H1 (cell line): ENCODE measurements around the gene GALNT17. TPM values are rescaled to one million over a fixed set of nuclear protein-coding genes. Genes with fewer than 3 reads are reported as not detected.

Source experiments
- CTCF ChIA-PET: fragments of 300-600 bp; sonication (Branson Sonifier 250); formaldehyde crosslinking; loops from one replicate; lab custom pipeline; 2021; ENCODE audit not compliant: partially characterized antibody; lab: Charles Lee
- POLR2A ChIA-PET: fragments of 300-600 bp; sonication (Branson Sonifier 250); formaldehyde crosslinking; loops from one replicate; lab custom pipeline; 2021; ENCODE audit warnings: inconsistent platforms; ENCODE audit not compliant: partially characterized antibody; lab: Charles Lee
- DNase-seq, 2 experiments: peaks; one replicate each; pipeline versions ENCODE4 v3.0.0 to v3.0.0-alpha.2; 2010 to 2022; ENCODE audit warnings: low spot score in 2 of 2, low read depth in 1 of 2, mixed read lengths in 1 of 2
- FAIRE-seq: peaks from 2 replicates; lab custom pipeline; 2011; peaks lifted over from hg19 to GRCh38; lab: Jason Lieb, UNC
- H2AFZ ChIP-seq: 2 replicates; pipeline ENCODE4 v1.8.1; 2012; ENCODE audit warnings: low read length, inconsistent platforms
- H2AK5ac ChIP-seq: 2 replicates; pipeline ENCODE4 v1.6.1; 2013; ENCODE audit warnings: low read depth, low read length
- H2BK120ac ChIP-seq: replicated peaks from 2 replicates; pipeline ENCODE3; 2013; ENCODE audit warnings: low read depth, low read length, inconsistent platforms
- H2BK12ac ChIP-seq: 2 replicates; pipeline ENCODE4 v1.6.1; 2013; ENCODE audit warnings: low read depth, low read length
- H2BK15ac ChIP-seq: 2 replicates; pipeline ENCODE4 v1.6.1; 2013; ENCODE audit warnings: low read length
- H2BK20ac ChIP-seq: 2 replicates; pipeline ENCODE4 v1.6.1; 2013; ENCODE audit warnings: low read length
- H2BK5ac ChIP-seq: 2 replicates; pipeline ENCODE4 v1.6.1; 2013; ENCODE audit warnings: low read depth, low read length
- H3K14ac ChIP-seq: 2 replicates; pipeline ENCODE4 v1.6.1; 2013; ENCODE audit warnings: inconsistent platforms; ENCODE audit not compliant: insufficient read length
- H3K18ac ChIP-seq: 2 replicates; pipeline ENCODE4 v1.6.1; 2013; ENCODE audit warnings: low read length; ENCODE audit errors: extremely low read depth
- H3K23ac ChIP-seq: 2 replicates; pipeline ENCODE4 v1.6.1; 2013; ENCODE audit warnings: inconsistent platforms; ENCODE audit not compliant: insufficient read length
- H3K23me2 ChIP-seq: 2 replicates; pipeline ENCODE4 v1.6.1; 2013; ENCODE audit warnings: low read depth, low read length
- H3K27ac ChIP-seq: 2 replicates; pipeline ENCODE4 v1.6.1; 2011; ENCODE audit warnings: low read depth, low read length, inconsistent platforms
- H3K27me3 ChIP-seq, 4 experiments: replicated peaks in 1 of 4; 1 replicate in 1 of 4; 2 replicates in 3 of 4; pipeline versions ENCODE4 v1.6.1 to v1.8.1; 2011 to 2013; ENCODE audit warnings: low read length in 3 of 4, mild to moderate bottlenecking in 3 of 4, inconsistent platforms in 2 of 4, mixed read lengths in 2 of 4, moderate library complexity in 1 of 4; ENCODE audit not compliant: control insufficient read depth in 3 of 4, insufficient read depth in 3 of 4; ENCODE audit errors: extremely low read depth in 1 of 4
- H3K36me3 ChIP-seq, 4 experiments: 2 replicates each; pipeline versions ENCODE4 v1.6.1 to v1.8.1; 2011 to 2013; ENCODE audit warnings: mild to moderate bottlenecking in 4 of 4, low read length in 3 of 4, moderate library complexity in 2 of 4, control low read depth in 1 of 4, inconsistent platforms in 1 of 4; ENCODE audit not compliant: insufficient read depth in 4 of 4, control insufficient read depth in 2 of 4
- H3K4ac ChIP-seq: replicated peaks from 2 replicates; pipeline ENCODE3; 2013; ENCODE audit warnings: low read length, low read depth, mixed read lengths, inconsistent platforms; ENCODE audit not compliant: insufficient read length
- H3K4me1 ChIP-seq, 4 experiments: replicated peaks in 1 of 4; 1 replicate in 1 of 4; 2 replicates in 3 of 4; pipeline versions ENCODE4 v1.6.1 to v1.8.1; 2011 to 2013; ENCODE audit warnings: low read length in 3 of 4, inconsistent platforms in 2 of 4, mixed read lengths in 1 of 4; ENCODE audit not compliant: insufficient read depth in 4 of 4, control insufficient read depth in 3 of 4
- H3K4me2 ChIP-seq, 2 experiments: 2 replicates each; pipeline versions ENCODE4 v1.6.1 to v1.8.1; 2011 to 2013; ENCODE audit warnings: low read depth in 2 of 2, low read length in 2 of 2, control low read depth in 1 of 2, inconsistent platforms in 1 of 2, mild to moderate bottlenecking in 1 of 2; ENCODE audit not compliant: insufficient read depth in 1 of 2
- H3K4me3 ChIP-seq, 4 experiments: fragments of 200-600, 300-600 bp in 1 of 4; sonication (generic), shearing (Covaris generic), sonication (Bioruptor Twin) in 1 of 4; 2 replicates each; pipeline versions ENCODE4 v1.5.1 to v1.8.1; 2011 to 2016; ENCODE audit warnings: low read length in 4 of 4, low read depth in 3 of 4, control low read depth in 2 of 4, inconsistent platforms in 2 of 4, mild to moderate bottlenecking in 2 of 4, mixed read lengths in 1 of 4, moderate library complexity in 1 of 4; ENCODE audit not compliant: insufficient read depth in 2 of 4; ENCODE audit errors: extremely low read depth in 1 of 4
- H3K56ac ChIP-seq: replicated peaks from 2 replicates; pipeline ENCODE3; 2013; ENCODE audit warnings: low read depth, mild to moderate bottlenecking, mixed read lengths, low read length, inconsistent platforms; ENCODE audit not compliant: insufficient read length
- H3K79me1 ChIP-seq: 2 replicates; pipeline ENCODE4 v1.6.1; 2013; ENCODE audit warnings: low read depth, low read length, control low read depth
- H3K79me2 ChIP-seq, 2 experiments: 2 replicates each; pipeline versions ENCODE4 v1.6.1 to v1.8.1; 2012 to 2013; ENCODE audit warnings: low read length in 2 of 2, mild to moderate bottlenecking in 2 of 2, inconsistent platforms in 1 of 2; ENCODE audit not compliant: insufficient read depth in 2 of 2, control insufficient read depth in 1 of 2
- H3K9ac ChIP-seq, 4 experiments: replicated peaks in 1 of 4; 1 replicate in 1 of 4; 2 replicates in 3 of 4; pipeline versions ENCODE4 v1.6.1 to v1.8.1; 2011 to 2013; ENCODE audit warnings: low read depth in 3 of 4, low read length in 3 of 4, control low read depth in 2 of 4, mild to moderate bottlenecking in 2 of 4, moderate library complexity in 2 of 4, inconsistent platforms in 1 of 4; ENCODE audit errors: extremely low read depth in 1 of 4
- H3K9me3 ChIP-seq, 2 experiments: 2 replicates each; pipeline versions ENCODE4 v1.6.1 to v1.8.1; 2012 to 2013; ENCODE audit warnings: mild to moderate bottlenecking in 2 of 2, moderate library complexity in 2 of 2, control low read depth in 1 of 2, inconsistent platforms in 1 of 2, low read depth in 1 of 2, low read length in 1 of 2, mixed read lengths in 1 of 2; ENCODE audit not compliant: insufficient read depth in 2 of 2
- H4K20me1 ChIP-seq, 2 experiments: replicated peaks in 1 of 2; 2 replicates each; pipeline versions ENCODE3 to v1.8.1; 2011 to 2013; ENCODE audit warnings: inconsistent platforms in 2 of 2, low read length in 2 of 2, mild to moderate bottlenecking in 1 of 2; ENCODE audit not compliant: insufficient read depth in 2 of 2, control insufficient read depth in 1 of 2
- H4K5ac ChIP-seq: 2 replicates; pipeline ENCODE4 v1.6.1; 2013; ENCODE audit warnings: low read length, low read depth, mixed read lengths, inconsistent platforms; ENCODE audit not compliant: insufficient read length
- H4K8ac ChIP-seq: 2 replicates; pipeline ENCODE4 v1.8.0; 2013; ENCODE audit warnings: mild to moderate bottlenecking, moderate library complexity, low read length, inconsistent platforms; ENCODE audit not compliant: insufficient read depth; ENCODE audit errors: extremely low read depth
- H4K91ac ChIP-seq: replicated peaks from 2 replicates; pipeline ENCODE3; 2013; ENCODE audit warnings: low read length, mixed read lengths, inconsistent platforms; ENCODE audit not compliant: insufficient read length
- CHD1 ChIP-seq: IDR thresholded peaks from 2 replicates; pipeline ENCODE4 v1.6.1; 2012; ENCODE audit warnings: low read depth, low read length, improper control_type of control experiment
- E2F6 ChIP-seq: IDR thresholded peaks from 2 replicates; pipeline ENCODE4 v1.6.1; 2012; ENCODE audit warnings: inconsistent platforms
- EGR1 ChIP-seq: IDR thresholded peaks from 2 replicates; pipeline ENCODE4 v1.6.1; 2011; ENCODE audit warnings: low read depth, low read length, borderline replicate concordance
- GABPA ChIP-seq: IDR thresholded peaks from 2 replicates; pipeline ENCODE4 v1.6.1; 2011; ENCODE audit warnings: mild to moderate bottlenecking, low read length, moderate library complexity, borderline replicate concordance; ENCODE audit not compliant: insufficient read depth
- POLR2AphosphoS5 ChIP-seq: IDR thresholded peaks from 2 replicates; pipeline ENCODE4 v1.6.1; 2011; ENCODE audit warnings: low read depth, low read length
- RBBP5 ChIP-seq: IDR thresholded peaks from 2 replicates; pipeline ENCODE4 v1.7.1; 2012; ENCODE audit warnings: low read depth, mild to moderate bottlenecking, inconsistent platforms, low read length, moderate library complexity, borderline replicate concordance
- RXRA ChIP-seq: IDR thresholded peaks from 2 replicates; pipeline ENCODE4 v1.6.1; 2011; ENCODE audit warnings: low read depth, mild to moderate bottlenecking, low read length, moderate library complexity; ENCODE audit not compliant: insufficient read depth
- SIN3A ChIP-seq, 2 experiments: IDR thresholded peaks in 1 of 2; conservative IDR thresholded peaks in 1 of 2; 2 replicates each; pipeline ENCODE4 v1.6.1; 2011 to 2012; ENCODE audit warnings: low read length in 2 of 2, improper control_type of control experiment in 1 of 2, low read depth in 1 of 2, mild to moderate bottlenecking in 1 of 2
- SRF ChIP-seq: IDR thresholded peaks from 2 replicates; pipeline ENCODE4 v1.6.1; 2011; ENCODE audit warnings: mild to moderate bottlenecking, low read depth, low read length, moderate library complexity
- SUZ12 ChIP-seq: fragments of 200-600 bp; sonication (generic); IDR thresholded peaks from 2 replicates; pipeline ENCODE4 v1.6.1; 2012; ENCODE audit warnings: mild to moderate bottlenecking, inconsistent platforms, low read length, moderate library complexity, mixed read lengths
- TBP ChIP-seq: IDR thresholded peaks from 2 replicates; pipeline ENCODE4 v1.6.1; 2011; ENCODE audit warnings: low read depth, low read length, improper control_type of control experiment
- WGBS, 2 experiments: shearing (Covaris generic) in 1 of 2; methylation state at CpG; one replicate each; pipeline versions ENCODE4 v1.1.6 to v1.1.7; 2013 to 2015; ENCODE audit warnings: low lambda C conversion rate in 2 of 2, mixed read lengths in 2 of 2, inconsistent platforms in 1 of 2, low coverage in 1 of 2, missing lambda C conversion rate in 1 of 2; ENCODE audit not compliant: insufficient replicate concordance in 2 of 2, insufficient coverage in 1 of 2, insufficient read length in 1 of 2; ENCODE audit errors: extremely low coverage in 1 of 2, missing lambda C conversion rate in 1 of 2; 5-methylcytosine and 5-hydroxymethylcytosine counted together
- polyA plus RNA-seq, 7 experiments: library from polyadenylated mRNA; depleted of rRNA in 3 of 7; stranded (reverse) in 5 of 7; unstranded in 2 of 7; fragments of >200 nt in 5 of 7; fragments of 200-250 nt in 2 of 7; gene quantifications; 1 replicate in 5 of 7; 2 replicates in 1 of 7; 4 replicates in 1 of 7; pipeline versions ENCODE4 v1.2.1 to v1.2.3, GENCODE V29; 2011 to 2013; ENCODE audit warnings: missing spikeins in 2 of 7, mixed read lengths in 2 of 7
- total RNA-seq: library from RNA; stranded (reverse); fragmentation: NEBNext Ultra II Directional; extraction: Animal tissue kit (Norgen Biotek cat#: 25700); gene quantifications from 2 replicates; pipeline ENCODE4 v1.2.1, GENCODE V29; 2021

Gene GALNT17
- total and polyA plus RNA-seq, 2 of the 8 experiments (the other 6 are each of a cell fraction or from before 2014, with no cell fraction given), result 37.7 to 47.0 TPM

GRCh38 chr7:71740174-71740560, 608.2 kb downstream of the GALNT17 start:
- WGBS, 2 experiments, result 68% methylated on average over 5 of the region's 5 CpGs; no CpG with 5 or more reads in 1 of the 2 experiments
- Histone ChIP-seq H3K79me2 (no peaks in the 10 kb centered on the region), H2BK15ac (no peak overlapping the region), H4K5ac (no peak overlapping the region), H2BK20ac (peak overlapping the region; percentile 73), H2BK120ac (peak overlapping the region; percentile 41), H3K23me2 (no peaks in the 10 kb centered on the region), H3K9ac (no peak overlapping the region; a peak in 1 of 7 replicates), H4K91ac (peak overlapping the region; percentile 25), H2BK5ac (peak overlapping the region; percentile 47; the same call in 1 of the 2 replicates), H3K9me3 (no peaks in the 10 kb centered on the region; a peak in 1 of 4 replicates), H3K79me1 (no peaks in the 10 kb centered on the region), H3K4me2 (peak overlapping the region; percentile 11 to 29; a peak in 3 of 4 replicates), H2AK5ac (no peak overlapping the region), H3K4ac (no peak overlapping the region), H2AFZ (no peak overlapping the region), H3K27me3 (no peaks in the 10 kb centered on the region), H4K8ac (no peak overlapping the region), H3K14ac (no peak overlapping the region), H3K4me3 (no peak overlapping the region), H3K27ac (no peak overlapping the region), H3K56ac (no peak overlapping the region), H3K4me1 (peaks cover 4 to 13% (median 6%) of the 10 kb centered on the region in 4 experiments), H4K20me1 (no peaks in the 10 kb centered on the region), H3K18ac (no peak overlapping the region), H3K36me3 (no peaks in the 10 kb centered on the region), H2BK12ac (0 out of 2 replicates have a peak overlapping the region, but pooled peaks have one; percentile 52), H3K23ac (no peak overlapping the region)
- POLR2A ChIA-PET, result interaction anchor here (1.7 kb wide), 1 partner anchor 12 kb away, joined by 6 read pairs; no protein-coding TSS in a partner anchor
- CTCF ChIA-PET, result interaction anchor here (0.9 to 3.5 kb wide), 4 partner anchors 11 to 1017 kb away, joined by 3 to 14 read pairs (median 6); no protein-coding TSS in a partner anchor
- TF ChIP-seq RXRA (no peak), TBP (no peak), E2F6 (no peak), EGR1 (no peak), POLR2AphosphoS5 (no peak), GABPA (no peak), SIN3A (conservative IDR thresholded peaks at IDR 0.05 in 1 of 2, IDR thresholded peaks at IDR 0.05 in 1 of 2; ENCODE audit: low read depth in 1 of 2, low read length in 2 of 2) (no peak), RBBP5 (no peak), SRF (no peak), SUZ12 (no peak), CHD1 (no peak)
- FAIRE-seq, result no peak
- no peak for DNase-seq
